HEK293 (cell line): ENCODE measurements around the gene COPS9.

ENCODE experiments used
- HOXD13 ChIP-seq: sonication (generic); formaldehyde crosslinking; IDR thresholded peaks from 2 replicates; pipeline ENCODE4 v1.8.0; 2022; ENCODE audit warnings: missing genetic modification reagents, borderline replicate concordance
- YY1 ChIP-seq: fragments of 450-650 bp; formaldehyde crosslinking; IDR thresholded peaks from 2 replicates; pipeline ENCODE4 v1.5.1; 2018; ENCODE audit warnings: missing biosample characterization, missing genetic modification characterization
- ZBTB26 ChIP-seq: fragments of 450-650 bp; formaldehyde crosslinking; optimal IDR thresholded peaks from 2 replicates; pipeline ENCODE3; 2016; ENCODE audit warnings: missing biosample characterization, mild to moderate bottlenecking, missing genetic modification characterization
- ZEB2 ChIP-seq: fragments of 450-650 bp; formaldehyde crosslinking; IDR thresholded peaks from 2 replicates; pipeline ENCODE4 v1.5.1; 2016; ENCODE audit warnings: missing biosample characterization, missing genetic modification characterization
- ZNF248 ChIP-seq: fragments of 450-650 bp; formaldehyde crosslinking; IDR thresholded peaks from 2 replicates; pipeline ENCODE4 v1.5.1; 2017; ENCODE audit warnings: missing biosample characterization, missing genetic modification characterization
- ZNF350 ChIP-seq: fragments of 450-650 bp; formaldehyde crosslinking; IDR thresholded peaks from 2 replicates; pipeline ENCODE4 v1.5.0; 2017; ENCODE audit warnings: missing biosample characterization, mild to moderate bottlenecking, missing genetic modification characterization
- ZNF704 ChIP-seq: fragments of 450-650 bp; formaldehyde crosslinking; IDR thresholded peaks from 2 replicates; pipeline ENCODE4 v1.5.1; 2016; ENCODE audit warnings: missing biosample characterization, missing genetic modification characterization

GRCh38 chr2:240178564-240178963 is 42.5 kb upstream of the COPS9 start:
- no peak for TF ChIP-seq ZBTB26 (tag by site-specific recombination)
- TF ChIP-seq ZNF248 (tag by site-specific recombination) = no peak
- no peak for TF ChIP-seq ZNF704 (tag by site-specific recombination)
- TF ChIP-seq ZNF350 (tag by site-specific recombination) = no peak
- TF ChIP-seq YY1 (tag by site-specific recombination) = no peak
- TF ChIP-seq ZEB2 (tag by site-specific recombination) = no peak
- TF ChIP-seq HOXD13 = no peak
